K562 (cell line): ENCODE results near the gene SNAP23. TPM values are rescaled to one million over a fixed set of nuclear protein-coding genes. Genes with fewer than 3 reads are reported as not detected.

ENCODE experiments used
- ATAC-seq: fragments of 200-7000 bp; cut with Tn5 transposase; 3 replicates; pipeline ENCODE4 v1.9.1; 2020; ENCODE audit warnings: moderate library complexity
- BruUV-seq: library from RNA; stranded (reverse); fragments of 400-500 nt; replicated peaks from 2 replicates; lab custom pipeline; 2021; lab: Mats Ljungman, UMichigan
- CTCF ChIA-PET: fragments of 300-600 bp; formaldehyde crosslinking; extraction: SDS; loops from one replicate; lab custom pipeline; 2021; ENCODE audit warnings: low intra/inter-chr PET ratio; lab: Yijun Ruan, JAX
- POLR2A ChIA-PET: fragments of 300-600, 350-650 bp; sonication (Branson Sonifier 250); formaldehyde crosslinking; extraction: SDS; loops from one replicate; lab custom pipeline; 2021; ENCODE audit warnings: antibody characterized with exemption, inconsistent platforms; lab: Yijun Ruan, JAX
- DNase-seq, 4 experiments: peaks; one replicate each; pipeline versions ENCODE4 v3.0.0 to v3.0.0-alpha.2; 2011 to 2018; ENCODE audit warnings: low spot score in 3 of 4, mixed read lengths in 3 of 4; ENCODE audit errors: extremely low read depth in 1 of 4
- FAIRE-seq: peaks from 2 replicates; lab custom pipeline; 2011; peaks lifted over from hg19 to GRCh38; lab: Jason Lieb, UNC
- H2AFZ ChIP-seq: 2 replicates; pipeline ENCODE4 v1.6.0; 2011; ENCODE audit warnings: low read depth, low read length, control low read depth, inconsistent platforms
- H3K27ac ChIP-seq: fragments of 200-600 bp; 3 replicates; pipeline ENCODE4 v1.8.0; 2011; ENCODE audit warnings: low read depth, mild to moderate bottlenecking, control low read depth, inconsistent platforms, low read length, moderate library complexity, mixed read lengths; ENCODE audit errors: extremely low read depth
- H3K27me3 ChIP-seq, 2 experiments: fragments of 300-600 bp in 1 of 2; 2 replicates in 1 of 2; 3 replicates in 1 of 2; pipeline versions ENCODE4 v1.6.0 to v1.8.0; 2011; ENCODE audit warnings: inconsistent platforms in 2 of 2, low read length in 2 of 2, mild to moderate bottlenecking in 1 of 2, mixed read lengths in 1 of 2, moderate library complexity in 1 of 2; ENCODE audit not compliant: control insufficient read depth in 2 of 2, insufficient read depth in 2 of 2
- H3K36me3 ChIP-seq: fragments of 300-600 bp; 3 replicates; pipeline ENCODE4 v1.8.0; 2011; ENCODE audit warnings: mild to moderate bottlenecking, low read length, inconsistent platforms; ENCODE audit not compliant: control insufficient read depth, insufficient read depth
- H3K4me1 ChIP-seq, 2 experiments: fragments of 200-600 bp in 1 of 2; replicated peaks in 1 of 2; 2 replicates in 1 of 2; 3 replicates in 1 of 2; pipeline versions ENCODE4 v1.5.1 to v1.8.0; 2011; ENCODE audit warnings: inconsistent platforms in 2 of 2, low read length in 2 of 2, mild to moderate bottlenecking in 1 of 2, mixed read lengths in 1 of 2, moderate library complexity in 1 of 2; ENCODE audit not compliant: control insufficient read depth in 2 of 2, insufficient read depth in 2 of 2
- H3K4me2 ChIP-seq: 2 replicates; pipeline ENCODE4 v1.6.1; 2011; ENCODE audit warnings: low read length, control low read depth, inconsistent platforms, mixed read lengths; ENCODE audit not compliant: insufficient read depth
- H3K4me3 ChIP-seq: fragments of 200-600 bp; sonication (generic), shearing (Covaris generic); 2 replicates; pipeline ENCODE4 v1.5.1; 2016; ENCODE audit warnings: control low read depth, inconsistent platforms
- H3K79me2 ChIP-seq: fragments of 200-600 bp; 3 replicates; pipeline ENCODE4 v1.8.0; 2011; ENCODE audit warnings: low read length, inconsistent platforms; ENCODE audit not compliant: control insufficient read depth, insufficient read depth
- H3K9ac ChIP-seq, 2 experiments: 2 replicates each; pipeline versions ENCODE4 v1.6.0 to v1.6.1; 2011; ENCODE audit warnings: low read depth in 2 of 2, low read length in 2 of 2, control low read depth in 1 of 2, inconsistent platforms in 1 of 2, mild to moderate bottlenecking in 1 of 2, mixed read lengths in 1 of 2; ENCODE audit not compliant: insufficient read depth in 1 of 2
- H3K9me1 ChIP-seq: one replicate; pipeline ENCODE4 v1.6.0; 2011; ENCODE audit warnings: inconsistent platforms, mild to moderate bottlenecking, low read length, moderate library complexity; ENCODE audit not compliant: control insufficient read depth, insufficient read depth
- H3K9me3 ChIP-seq: replicated peaks from 2 replicates; pipeline ENCODE4 v1.5.1; 2011; ENCODE audit warnings: low read depth, low read length, inconsistent platforms; ENCODE audit not compliant: control insufficient read depth, insufficient read depth
- H4K20me1 ChIP-seq: replicated peaks from 2 replicates; pipeline ENCODE4 v1.6.1; 2011; ENCODE audit warnings: low read length, inconsistent platforms, mixed read lengths; ENCODE audit not compliant: control insufficient read depth, insufficient read depth
- BRD9 ChIP-seq: fragments of 450-650 bp; IDR thresholded peaks from 2 replicates; pipeline ENCODE4 v1.6.1; 2018; ENCODE audit warnings: low read depth; ENCODE audit not compliant: partially characterized antibody
- ETS2 ChIP-seq: IDR thresholded peaks from 2 replicates; pipeline ENCODE4 v1.6.1; 2016; ENCODE audit warnings: borderline replicate concordance, missing genetic modification characterization, mild to moderate bottlenecking, moderate library complexity, missing compliant biosample characterization; ENCODE audit not compliant: poor library complexity, severe bottlenecking
- FOXK1 ChIP-seq: sonication (generic); formaldehyde crosslinking; IDR thresholded peaks from 2 replicates; pipeline ENCODE4 v1.8.0; 2022; ENCODE audit warnings: missing genetic modification reagents, mild to moderate bottlenecking, borderline replicate concordance
- GABPB1 ChIP-seq: sonication (generic); formaldehyde crosslinking; IDR thresholded peaks from 2 replicates; pipeline ENCODE4 v1.8.0; 2022; ENCODE audit warnings: mild to moderate bottlenecking, missing genetic modification reagents
- NFE2 ChIP-seq: IDR thresholded peaks from 2 replicates; pipeline ENCODE4 v1.6.1; 2014; ENCODE audit warnings: antibody characterized with exemption, low read depth
- NONO ChIP-seq, 2 experiments: fragments of 200-400 bp in 1 of 2; fragments of 450-650 bp in 1 of 2; formaldehyde crosslinking in 1 of 2; IDR thresholded peaks; 2 replicates each; pipeline ENCODE4 v1.6.1; 2017; ENCODE audit warnings: low read depth in 2 of 2, mild to moderate bottlenecking in 2 of 2, moderate library complexity in 2 of 2, low read length in 1 of 2
- NR4A1 ChIP-seq, 2 experiments: fragments of 250-450 bp in 1 of 2; fragments of 450-650 bp in 1 of 2; sonication (Bioruptor Pico) in 1 of 2; IDR thresholded peaks; 2 replicates each; pipeline versions ENCODE4 v1.4.0 to v1.6.1; 2016 to 2020; ENCODE audit warnings: mild to moderate bottlenecking in 2 of 2, missing compliant biosample characterization in 1 of 2, missing genetic modification characterization in 1 of 2, moderate library complexity in 1 of 2
- SIRT6 ChIP-seq: IDR thresholded peaks from one replicate; pipeline ENCODE4 v1.6.1; 2012; ENCODE audit warnings: low read depth, mild to moderate bottlenecking, control low read depth, inconsistent platforms, low read length, moderate library complexity
- WHSC1 ChIP-seq: IDR thresholded peaks from one replicate; pipeline ENCODE4 v1.6.1; 2012; ENCODE audit warnings: low read length, control low read depth, inconsistent platforms
- ZNF239 ChIP-seq: fragments of 250-450 bp; sonication (Bioruptor Pico); IDR thresholded peaks from 2 replicates; pipeline ENCODE4 v1.4.0; 2020; ENCODE audit warnings: mild to moderate bottlenecking
- ZNF282 ChIP-seq: sonication (generic); formaldehyde crosslinking; IDR thresholded peaks from 2 replicates; pipeline ENCODE4 v1.8.1; 2023; ENCODE audit warnings: missing genetic modification reagents
- ZNF354B ChIP-seq: fragments of 250-450 bp; sonication (Bioruptor Pico); IDR thresholded peaks from 2 replicates; pipeline ENCODE4 v1.4.0; 2020
- ZNF444 ChIP-seq: fragments of 250-450 bp; sonication (Bioruptor Pico); IDR thresholded peaks from 2 replicates; pipeline ENCODE4 v1.4.0; 2020; ENCODE audit warnings: mild to moderate bottlenecking, moderate library complexity
- WGBS: fragments of 100-300 bp; shearing (Covaris generic); methylation state at CpG from one replicate; pipeline ENCODE4 v1.1.6; 2016; ENCODE audit warnings: low coverage, mixed read lengths; ENCODE audit not compliant: insufficient coverage; ENCODE audit errors: missing lambda C conversion rate; 5-methylcytosine and 5-hydroxymethylcytosine counted together
- in situ Hi-C: fragments of 300-500 bp; cut with MboI; formaldehyde crosslinking; loops from 4 replicates; pipeline ENCODE4 v1.15.0; 2018; ENCODE audit warnings: inconsistent platforms, mixed read lengths
- intact Hi-C: fragments of 100-400 bp; cut with micrococcal nuclease; formaldehyde crosslinking; loops from 2 replicates; pipeline ENCODE4 v1.14.2; 2022
- polyA plus RNA-seq, 8 experiments: library from polyadenylated mRNA; depleted of rRNA in 4 of 8; stranded (reverse) in 5 of 8; unstranded in 3 of 8; fragments of >200 nt; fragmentation: Nextera tagmentation in 2 of 8; fragmentation: Illumina TruSeq in 1 of 8; extraction: Ambion mirVana in 2 of 8; extraction: Trizol in 1 of 8; gene quantifications; 2 replicates each; pipeline versions ENCODE4 v1.2.1 to v1.2.3, GENCODE V29; 2011 to 2014; ENCODE audit warnings: inconsistent platforms in 1 of 8, missing spikeins in 1 of 8
- total RNA-seq, 7 experiments: library from RNA; depleted of rRNA in 6 of 7; stranded (reverse); fragments of >200 nt in 6 of 7; fragmentation: Illumina TruSeq in 2 of 7; extraction: Trizol in 2 of 7; gene quantifications; 2 replicates each; pipeline versions ENCODE4 v1.2.1 to v1.2.3, GENCODE V29; 2011 to 2021; ENCODE audit warnings: low replicate concordance in 1 of 7
- TF ChIP-seq, protein P1 (sequence below), 3 experiments: fragments of 200-800 bp in 1 of 3; sonication (Bioruptor generic) in 1 of 3; sonication (generic) in 1 of 3; formaldehyde crosslinking in 1 of 3; IDR thresholded peaks; 2 replicates each; pipeline versions ENCODE4 v1.6.1 to v1.8.0; 2016 to 2022; ENCODE audit warnings: mild to moderate bottlenecking in 2 of 3, missing compliant biosample characterization in 2 of 3, missing genetic modification characterization in 2 of 3, missing genetic modification reagents in 1 of 3
- TF ChIP-seq, protein P2 (sequence below), 2 experiments: IDR thresholded peaks in 1 of 2; conservative IDR thresholded peaks in 1 of 2; 2 replicates each; pipeline ENCODE4 v1.6.1; 2016; ENCODE audit warnings: low read depth in 2 of 2, mild to moderate bottlenecking in 1 of 2, missing compliant biosample characterization in 1 of 2, missing genetic modification characterization in 1 of 2, moderate library complexity in 1 of 2
- TF ChIP-seq, protein P3 (sequence below): sonication (generic); formaldehyde crosslinking; IDR thresholded peaks from 2 replicates; pipeline ENCODE4 v1.8.0; 2022; ENCODE audit warnings: mild to moderate bottlenecking, missing genetic modification reagents

SNAP23 gene
- total and polyA plus RNA-seq, 9 of the 15 experiments (the other 6 are each of a cell fraction or from before 2014, with no cell fraction given) = 78.9 to 168 (median 117) TPM

DNA sequence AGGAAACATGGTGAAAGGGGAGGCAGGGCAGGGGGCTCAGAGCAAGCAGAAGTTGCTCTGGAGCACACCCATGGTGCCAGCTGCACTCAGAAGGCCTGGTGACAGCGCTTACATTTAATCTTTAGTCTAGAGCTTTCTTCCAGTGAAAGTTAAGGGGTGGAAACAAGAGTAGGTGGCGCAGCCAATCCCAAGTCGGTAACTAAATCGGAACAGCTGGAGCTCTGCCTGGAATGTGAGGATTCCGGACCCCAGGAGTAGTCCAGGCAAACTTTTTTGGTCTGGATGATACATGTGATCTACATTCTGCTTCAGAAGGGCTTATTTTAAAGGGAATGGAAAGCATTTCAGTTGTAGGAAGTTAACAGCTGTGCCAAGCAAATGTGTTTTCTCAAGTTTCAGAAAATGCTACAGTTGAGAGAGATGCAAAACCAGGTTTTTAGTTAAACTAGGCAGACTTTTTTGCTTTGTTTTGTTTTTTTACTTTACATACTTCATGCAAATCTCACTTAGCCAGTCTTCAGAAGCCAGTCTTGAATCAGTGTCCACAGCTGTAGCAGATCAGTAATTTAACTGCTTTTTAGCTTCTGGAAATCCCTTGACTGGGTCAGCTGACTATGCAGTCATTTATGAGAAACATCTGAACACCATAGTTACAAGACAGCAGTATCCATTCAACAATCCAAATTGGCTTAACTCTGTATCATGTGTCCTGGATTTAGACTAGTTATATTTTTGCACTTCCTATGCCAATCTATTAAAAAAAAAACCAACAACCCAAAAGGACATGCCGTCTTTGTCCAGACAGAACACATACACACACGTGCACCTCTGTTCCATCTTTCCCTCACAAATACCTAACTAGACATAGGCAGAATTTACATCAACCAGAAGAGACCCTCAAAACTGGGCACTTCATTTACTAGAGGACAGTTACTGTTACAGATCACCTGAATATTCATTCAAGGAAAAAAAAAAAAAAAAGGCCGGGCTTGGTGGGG is 37.7 kb upstream of the SNAP23 start:
- Histone ChIP-seq H3K27me3 (no peaks in the 10 kb centered on the region), H2AFZ (no peak overlapping the region), H3K4me3 (no peak overlapping the region), H3K9ac (no peak overlapping the region), H3K79me2 (no peaks in the 10 kb centered on the region; the same call in 2 of the 3 replicates), H3K4me2 (no peak overlapping the region), H3K36me3 (peaks cover 25% of the 10 kb centered on the region; the same call in 1 of the 3 replicates), H4K20me1 (no peaks in the 10 kb centered on the region; the same call in 1 of the 2 replicates), H3K9me1 (no peaks in the 10 kb centered on the region), H3K27ac (no peak overlapping the region), H3K9me3 (no peaks in the 10 kb centered on the region), H3K4me1 (no peaks in the 10 kb centered on the region)
- ATAC-seq (no peak), FAIRE-seq (no peak), DNase-seq (no peak)
- CTCF ChIA-PET = no interaction called here
- intact Hi-C loops = no loop called here
- in situ Hi-C loops = no loop called here
- POLR2A ChIA-PET = interaction anchor here (1.1 kb wide), 1 partner anchor 14 kb away, joined by 4 read pairs; no protein-coding TSS in a partner anchor
- WGBS = 94% methylated on average over 8 of the region's 8 CpGs
- BruUV-seq = no TSS peak
- no peak for TF ChIP-seq ZNF444 (CRISPR knock-in tag)
- TF ChIP-seq GABPB1 (CRISPR knock-in tag) = no peak
- no peak for TF ChIP-seq BRD9
- TF ChIP-seq, protein P1, sequence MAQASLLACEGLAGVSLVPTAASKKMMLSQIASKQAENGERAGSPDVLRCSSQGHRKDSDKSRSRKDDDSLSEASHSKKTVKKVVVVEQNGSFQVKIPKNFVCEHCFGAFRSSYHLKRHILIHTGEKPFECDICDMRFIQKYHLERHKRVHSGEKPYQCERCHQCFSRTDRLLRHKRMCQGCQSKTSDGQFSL (CRISPR knock-in tag; IDR thresholded peaks at IDR 0.05) = no peak
- TF ChIP-seq, protein P1 (tag; IDR thresholded peaks at IDR 0.05) = no peak
- no peak for TF ChIP-seq FOXK1
- TF ChIP-seq ZNF282 (CRISPR knock-in tag) = no peak
- no peak for TF ChIP-seq NONO (IDR thresholded peaks at IDR 0.05; ENCODE audit: low read depth in 2 of 2, low read length in 1 of 2)
- no peak for TF ChIP-seq ETS2 (tag)
- TF ChIP-seq, protein P2, sequence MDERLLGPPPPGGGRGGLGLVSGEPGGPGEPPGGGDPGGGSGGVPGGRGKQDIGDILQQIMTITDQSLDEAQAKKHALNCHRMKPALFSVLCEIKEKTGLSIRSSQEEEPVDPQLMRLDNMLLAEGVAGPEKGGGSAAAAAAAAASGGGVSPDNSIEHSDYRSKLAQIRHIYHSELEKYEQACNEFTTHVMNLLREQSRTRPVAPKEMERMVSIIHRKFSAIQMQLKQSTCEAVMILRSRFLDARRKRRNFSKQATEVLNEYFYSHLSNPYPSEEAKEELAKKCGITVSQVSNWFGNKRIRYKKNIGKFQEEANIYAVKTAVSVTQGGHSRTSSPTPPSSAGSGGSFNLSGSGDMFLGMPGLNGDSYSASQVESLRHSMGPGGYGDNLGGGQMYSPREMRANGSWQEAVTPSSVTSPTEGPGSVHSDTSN (CRISPR knock-in tag; IDR thresholded peaks at IDR 0.05; ENCODE audit: low read depth) = no peak
- TF ChIP-seq, protein P2 (tag; conservative IDR thresholded peaks at IDR 0.05; ENCODE audit: low read depth) = no peak
- TF ChIP-seq WHSC1 = no peak
- no peak for TF ChIP-seq NFE2
- TF ChIP-seq NR4A1 (CRISPR knock-in tag; IDR thresholded peaks at IDR 0.05) = no peak
- no peak for TF ChIP-seq NR4A1 (tag; IDR thresholded peaks at IDR 0.05)
- no peak for TF ChIP-seq ZNF239 (CRISPR knock-in tag)
- no peak for TF ChIP-seq ZNF354B (CRISPR knock-in tag)
- TF ChIP-seq, protein P3, sequence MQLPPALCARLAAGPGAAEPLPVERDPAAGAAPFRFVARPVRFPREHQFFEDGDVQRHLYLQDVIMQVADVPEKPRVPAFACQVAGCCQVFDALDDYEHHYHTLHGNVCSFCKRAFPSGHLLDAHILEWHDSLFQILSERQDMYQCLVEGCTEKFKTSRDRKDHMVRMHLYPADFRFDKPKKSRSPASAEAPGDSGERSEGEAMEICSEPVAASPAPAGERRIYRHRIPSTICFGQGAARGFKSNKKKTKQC (CRISPR knock-in tag) = no peak
- TF ChIP-seq SIRT6 = no peak
